Uterus (tissue), 2 donors: ENCODE measurements around the gene ADGRE3.

Source experiments
- POLR2A ChIP-seq, 2 donors: fragments of 450-650 bp; IDR thresholded peaks; one replicate each; pipeline ENCODE4 v1.6.1; 2016; ENCODE audit warnings: antibody characterized with exemption in 2 of 2, mild to moderate bottlenecking in 1 of 2, moderate library complexity in 1 of 2
- TF ChIP-seq, protein P1 (sequence below), 4 experiments: fragments of 200-600 bp in 2 of 4; fragments of 450-650 bp in 2 of 4; sonication (generic) in 2 of 4; IDR thresholded peaks; one replicate each; pipeline ENCODE4 v1.5.1; 2016 to 2019; ENCODE audit warnings: antibody characterized with exemption in 4 of 4, mild to moderate bottlenecking in 2 of 4, moderate library complexity in 1 of 4

- TF ChIP-seq POLR2A (IDR thresholded peaks at IDR 0.05): no peak
- TF ChIP-seq, protein P1, sequence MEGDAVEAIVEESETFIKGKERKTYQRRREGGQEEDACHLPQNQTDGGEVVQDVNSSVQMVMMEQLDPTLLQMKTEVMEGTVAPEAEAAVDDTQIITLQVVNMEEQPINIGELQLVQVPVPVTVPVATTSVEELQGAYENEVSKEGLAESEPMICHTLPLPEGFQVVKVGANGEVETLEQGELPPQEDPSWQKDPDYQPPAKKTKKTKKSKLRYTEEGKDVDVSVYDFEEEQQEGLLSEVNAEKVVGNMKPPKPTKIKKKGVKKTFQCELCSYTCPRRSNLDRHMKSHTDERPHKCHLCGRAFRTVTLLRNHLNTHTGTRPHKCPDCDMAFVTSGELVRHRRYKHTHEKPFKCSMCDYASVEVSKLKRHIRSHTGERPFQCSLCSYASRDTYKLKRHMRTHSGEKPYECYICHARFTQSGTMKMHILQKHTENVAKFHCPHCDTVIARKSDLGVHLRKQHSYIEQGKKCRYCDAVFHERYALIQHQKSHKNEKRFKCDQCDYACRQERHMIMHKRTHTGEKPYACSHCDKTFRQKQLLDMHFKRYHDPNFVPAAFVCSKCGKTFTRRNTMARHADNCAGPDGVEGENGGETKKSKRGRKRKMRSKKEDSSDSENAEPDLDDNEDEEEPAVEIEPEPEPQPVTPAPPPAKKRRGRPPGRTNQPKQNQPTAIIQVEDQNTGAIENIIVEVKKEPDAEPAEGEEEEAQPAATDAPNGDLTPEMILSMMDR (IDR thresholded peaks at IDR 0.05): no peak
These were observed 34.9 kb downstream of the ADGRE3 start for GRCh38 chr19:14639536-14640277.
